ENCODE measurements around the gene PLXNB2. TPM values are rescaled to one million over a fixed set of nuclear protein-coding genes. Genes with fewer than 3 reads are reported as not detected.

The PLXNB2 gene
- total RNA-seq, 1 donor from 2014 or later: 44.4 TPM

DNA sequence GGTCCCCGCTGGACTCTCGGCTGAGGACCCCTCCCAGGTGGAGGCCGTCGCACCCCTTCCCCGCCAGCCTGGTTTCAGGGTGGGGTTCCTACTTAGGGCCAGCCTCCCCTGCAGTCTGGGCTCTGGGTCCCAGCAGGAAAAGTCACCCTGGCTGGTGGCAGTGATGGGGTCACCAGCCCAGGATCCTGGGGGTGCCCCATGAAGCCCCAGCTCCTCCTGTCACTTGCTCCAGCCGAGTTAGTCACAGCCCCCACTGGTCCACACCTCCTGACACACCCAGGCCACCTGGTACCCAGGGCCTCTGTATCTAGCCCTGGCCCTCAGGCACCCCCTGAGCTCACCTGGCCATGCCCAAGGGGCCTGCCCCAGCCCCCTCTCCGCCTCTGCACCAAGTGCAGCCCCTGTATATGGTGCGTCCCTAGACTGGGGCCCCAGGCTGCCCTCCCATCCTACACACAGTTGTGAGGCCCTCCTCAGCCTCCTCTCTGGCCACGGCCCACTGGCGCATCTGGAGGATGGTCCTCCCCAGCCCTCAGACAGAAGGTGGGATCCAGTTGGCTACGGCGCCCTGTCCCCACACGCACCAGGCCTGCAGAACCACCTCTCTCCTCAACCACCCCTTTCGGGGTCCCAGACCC, 6.7 kb downstream of the PLXNB2 start:
- no peak for DNase-seq (ENCODE audit: low spot score in 2 of 2)
- FAIRE-seq: no peak

- DNase-seq (ENCODE audit: low spot score in 2 of 2) (no peak), FAIRE-seq (no peak)
These were observed 7.4 kb downstream of the PLXNB2 start for GRCh38 chr22:50299785-50300619.

DNA sequence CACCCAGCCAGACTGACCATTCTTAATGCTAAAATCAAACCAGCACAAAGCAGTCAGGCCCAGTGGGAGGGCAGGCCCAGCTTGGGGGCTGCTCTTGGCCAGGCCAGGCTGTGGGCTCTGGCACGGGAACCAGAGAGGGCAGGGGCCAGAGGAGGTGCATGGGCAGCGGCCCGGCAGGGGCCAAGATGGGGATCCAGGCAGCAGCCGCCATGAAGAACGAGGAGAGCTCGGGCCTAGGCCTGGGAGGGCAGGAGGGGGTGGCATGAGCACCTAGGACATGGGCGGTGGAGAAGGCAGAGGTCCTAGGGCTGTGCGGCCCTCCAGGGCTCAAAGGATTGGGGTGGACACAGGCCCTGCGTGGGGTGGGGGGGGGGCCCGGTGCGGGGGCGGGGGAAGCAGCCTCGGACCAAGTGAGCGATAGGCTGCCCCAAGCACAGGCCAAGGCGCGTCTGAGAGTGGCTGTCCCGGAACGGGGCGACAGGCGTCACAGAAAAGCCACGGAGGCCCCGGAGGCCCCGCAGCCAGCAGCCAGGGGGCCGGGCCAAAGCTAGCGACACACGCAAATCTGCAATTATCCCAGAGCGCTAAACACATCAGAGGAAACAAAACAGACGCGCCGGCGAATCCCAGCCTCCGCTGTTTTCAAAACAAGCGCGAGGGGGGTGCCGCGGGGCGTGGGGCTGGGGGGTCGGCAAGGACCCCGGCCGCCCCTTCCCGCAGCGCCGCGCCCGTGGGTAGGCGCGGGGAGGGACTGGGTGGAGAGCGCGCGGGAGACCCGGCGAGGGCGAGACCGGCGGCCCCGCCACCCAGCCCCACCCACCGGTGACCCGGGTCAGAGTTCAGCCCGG, 8.3 kb downstream of the PLXNB2 start:
- FAIRE-seq (no peak), DNase-seq (ENCODE audit: low spot score in 2 of 2) (peak in 1 of 2 donors; percentile 66)

GRCh38 chr22:50298266-50298637, 9.2 kb downstream of the PLXNB2 start:
- no peak for DNase-seq (ENCODE audit: low spot score in 2 of 2)
- no peak for FAIRE-seq

GRCh38 chr22:50297510-50298265, 9.8 kb downstream of the PLXNB2 start:
- no peak for FAIRE-seq
- no peak for DNase-seq (ENCODE audit: low spot score in 2 of 2)

GRCh38 chr22:50296658-50297490, 10.6 kb downstream of the PLXNB2 start:
- no peak for DNase-seq (ENCODE audit: low spot score in 2 of 2)
- no peak for FAIRE-seq

DNA sequence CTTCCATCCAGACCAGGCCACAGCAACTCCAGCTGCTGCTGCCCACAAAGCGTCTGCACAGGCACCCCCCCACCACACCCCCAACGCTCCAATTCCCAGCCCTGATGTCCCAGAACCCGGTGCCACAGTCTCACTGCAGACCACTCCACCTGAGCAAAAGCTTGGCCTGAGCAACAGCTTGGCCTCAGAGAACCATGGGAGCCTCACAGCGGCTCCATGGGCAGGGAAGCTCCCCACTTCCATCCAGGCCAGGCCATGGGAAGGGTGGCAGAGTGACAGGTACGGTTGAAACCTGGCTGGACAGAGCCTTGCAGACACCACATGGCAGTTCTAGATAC, 13.2 kb downstream of the PLXNB2 start:
- DNase-seq (ENCODE audit: low spot score in 2 of 2): no peak
- no peak for FAIRE-seq

DNA sequence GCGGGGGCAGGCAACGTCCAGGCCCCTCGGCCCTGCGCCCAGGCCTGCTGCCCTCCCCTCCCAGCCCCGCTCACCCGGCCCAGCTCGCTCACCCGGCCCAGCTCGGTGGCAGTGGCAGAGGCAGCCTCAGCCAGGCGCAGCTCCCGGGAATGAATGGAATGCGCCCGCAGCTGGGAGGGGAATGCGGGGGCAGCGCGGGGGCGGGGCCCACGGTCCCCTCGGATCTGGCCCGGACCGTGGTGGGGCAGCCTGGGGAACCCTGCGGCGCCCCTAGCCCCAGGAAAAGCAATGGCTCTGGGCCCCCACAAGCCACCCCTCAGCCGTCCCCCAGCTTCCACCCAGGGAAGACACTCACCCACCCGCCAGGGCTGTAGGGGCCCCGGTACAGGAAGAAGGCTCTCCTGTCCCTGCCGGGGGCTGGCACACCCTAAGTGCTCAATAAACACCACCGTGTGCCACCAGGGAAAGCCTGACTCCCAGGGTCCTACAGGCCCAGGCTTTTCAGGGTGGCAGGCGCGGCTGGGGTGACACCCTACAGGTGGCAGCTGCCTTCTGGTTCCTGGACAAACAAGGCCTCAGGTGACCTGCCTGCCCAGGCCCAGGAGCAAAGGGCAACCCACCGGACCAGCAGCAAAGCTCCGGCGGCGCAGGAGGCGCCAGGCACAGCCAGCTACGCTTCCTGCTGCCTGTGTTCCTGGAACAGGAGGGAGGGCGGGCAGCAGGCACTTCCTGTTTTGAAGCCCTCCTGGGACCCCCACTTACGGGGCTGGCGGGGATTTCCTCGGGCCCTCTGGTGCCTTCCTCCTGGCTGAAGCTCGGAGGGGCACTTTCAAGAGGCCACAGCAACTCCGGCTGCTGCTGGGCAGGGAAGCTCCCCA, 13.8 kb downstream of the PLXNB2 start:
- FAIRE-seq: no peak
- no peak for DNase-seq (ENCODE audit: low spot score in 2 of 2)

DNA sequence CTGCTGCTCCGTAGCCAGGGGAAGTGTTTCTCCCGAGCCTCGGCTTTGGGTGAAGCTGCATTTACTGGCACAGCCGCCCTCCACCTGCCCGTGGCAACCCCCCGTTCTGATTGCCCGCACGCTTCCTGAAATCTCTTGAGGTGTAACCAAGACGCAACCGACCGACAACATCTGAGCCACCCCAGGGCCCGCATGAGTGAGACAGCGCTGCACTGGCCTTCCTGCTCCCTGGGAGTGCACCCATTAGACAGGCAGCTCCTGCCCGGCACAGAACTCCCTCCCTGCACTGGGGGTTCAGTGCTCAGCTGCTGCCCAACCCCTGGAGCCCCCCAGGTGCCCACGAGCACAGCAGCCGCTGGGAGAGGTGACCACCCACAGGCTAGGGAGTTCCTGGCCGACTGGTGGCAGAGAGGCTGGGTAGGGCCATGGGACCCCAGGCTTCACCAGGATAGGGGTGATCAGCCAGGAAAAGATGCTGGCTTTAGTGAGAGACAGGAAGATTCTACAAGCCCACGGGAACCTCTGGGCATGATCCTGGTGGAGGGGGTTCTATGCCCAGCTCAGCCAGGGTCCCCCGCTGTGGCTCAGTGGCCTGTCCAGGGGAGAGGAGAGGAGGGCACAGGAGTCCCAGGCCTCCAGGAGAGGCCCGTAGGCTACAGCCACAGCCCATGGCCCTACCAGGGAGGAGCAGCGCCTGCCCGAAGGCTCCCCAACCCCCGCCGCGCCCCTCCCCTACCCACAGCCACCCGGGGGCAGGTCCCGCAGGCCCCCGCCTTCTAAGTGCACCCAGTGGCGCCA, 14.6 kb downstream of the PLXNB2 start:
- FAIRE-seq: no peak
- DNase-seq (ENCODE audit: low spot score in 2 of 2): no peak

GRCh38 chr22:50289942-50290630, 17.4 kb downstream of the PLXNB2 start:
- DNase-seq (ENCODE audit: low spot score in 2 of 2) (no peak), FAIRE-seq (no peak)

- FAIRE-seq (no peak), DNase-seq (ENCODE audit: low spot score in 2 of 2) (no peak)
These were observed 18.1 kb downstream of the PLXNB2 start for GRCh38 chr22:50289151-50289941.

- DNase-seq (ENCODE audit: low spot score in 2 of 2) (no peak), FAIRE-seq (no peak)
These were observed 19.7 kb downstream of the PLXNB2 start for GRCh38 chr22:50287731-50288130.

- FAIRE-seq (no peak), DNase-seq (ENCODE audit: low spot score in 2 of 2) (no peak)
These were observed 20.6 kb downstream of the PLXNB2 start for GRCh38 chr22:50286701-50287318.

- FAIRE-seq: no peak
These were observed 21.2 kb downstream of the PLXNB2 start for GRCh38 chr22:50286275-50286674.

GRCh38 chr22:50285568-50286229, 21.7 kb downstream of the PLXNB2 start:
- FAIRE-seq (no peak), DNase-seq (ENCODE audit: low spot score in 2 of 2) (no peak)

More at GRCh38 chr22:50286275-50286674, 21.2 kb downstream of the PLXNB2 start:
- DNase-seq (ENCODE audit: low spot score in 2 of 2): no peak

All from frontal cortex (tissue), 4 donors.